ENCODE results near the gene TPCN1. TPM values are rescaled to one million over a fixed set of nuclear protein-coding genes. Genes with fewer than 3 reads are reported as not detected.

TPCN1 gene
- polyA plus RNA-seq, 1 experiment: 10.9 TPM

DNA sequence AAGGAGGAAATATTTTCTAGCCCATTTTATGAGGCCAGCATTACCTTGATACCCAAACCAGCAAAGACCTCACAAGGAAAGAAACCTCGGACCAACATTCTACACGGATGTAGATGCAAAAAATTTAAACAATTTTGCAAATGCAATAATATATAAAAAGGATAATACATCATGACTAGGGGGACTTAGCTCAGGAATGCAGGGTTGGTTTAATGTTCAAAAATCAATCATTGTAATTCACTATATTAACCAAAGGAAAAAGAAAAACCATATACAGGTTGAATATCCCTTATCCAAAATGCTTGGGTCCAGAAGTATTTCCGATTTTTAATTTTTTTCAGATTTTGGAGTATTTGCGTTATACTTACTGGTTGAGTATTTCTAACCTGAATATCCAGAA, 33.0 kb downstream of the TPCN1 start:
- H3K4me3 ChIP-seq (ENCODE audit: low read depth, low read length): no peak overlapping the region
- no peak for DNase-seq (ENCODE audit: low read depth, low spot score)
- no peak overlapping the region for H3K27ac ChIP-seq (ENCODE audit: low read depth, low read length)
- peaks cover 12% of the 10 kb centered on the region for H3K9me3 ChIP-seq (ENCODE audit: control insufficient read depth, insufficient read depth, low read length)
- POLR2A ChIA-PET: interaction anchor here (1.0 kb wide), 1 partner anchor 9 kb away, joined by 4 read pairs; no protein-coding TSS in a partner anchor
- CTCF ChIA-PET: interaction anchor here (0.6 kb wide), 1 partner anchor 81 kb away, joined by 6 read pairs; no protein-coding TSS in a partner anchor
- H3K27me3 ChIP-seq (ENCODE audit: control insufficient read depth, insufficient read depth, low read length): no peaks in the 10 kb centered on the region
- TF ChIP-seq, protein P1, sequence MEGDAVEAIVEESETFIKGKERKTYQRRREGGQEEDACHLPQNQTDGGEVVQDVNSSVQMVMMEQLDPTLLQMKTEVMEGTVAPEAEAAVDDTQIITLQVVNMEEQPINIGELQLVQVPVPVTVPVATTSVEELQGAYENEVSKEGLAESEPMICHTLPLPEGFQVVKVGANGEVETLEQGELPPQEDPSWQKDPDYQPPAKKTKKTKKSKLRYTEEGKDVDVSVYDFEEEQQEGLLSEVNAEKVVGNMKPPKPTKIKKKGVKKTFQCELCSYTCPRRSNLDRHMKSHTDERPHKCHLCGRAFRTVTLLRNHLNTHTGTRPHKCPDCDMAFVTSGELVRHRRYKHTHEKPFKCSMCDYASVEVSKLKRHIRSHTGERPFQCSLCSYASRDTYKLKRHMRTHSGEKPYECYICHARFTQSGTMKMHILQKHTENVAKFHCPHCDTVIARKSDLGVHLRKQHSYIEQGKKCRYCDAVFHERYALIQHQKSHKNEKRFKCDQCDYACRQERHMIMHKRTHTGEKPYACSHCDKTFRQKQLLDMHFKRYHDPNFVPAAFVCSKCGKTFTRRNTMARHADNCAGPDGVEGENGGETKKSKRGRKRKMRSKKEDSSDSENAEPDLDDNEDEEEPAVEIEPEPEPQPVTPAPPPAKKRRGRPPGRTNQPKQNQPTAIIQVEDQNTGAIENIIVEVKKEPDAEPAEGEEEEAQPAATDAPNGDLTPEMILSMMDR (IDR thresholded peaks at IDR 0.05; ENCODE audit: low read depth, low read length): no peak

DNA sequence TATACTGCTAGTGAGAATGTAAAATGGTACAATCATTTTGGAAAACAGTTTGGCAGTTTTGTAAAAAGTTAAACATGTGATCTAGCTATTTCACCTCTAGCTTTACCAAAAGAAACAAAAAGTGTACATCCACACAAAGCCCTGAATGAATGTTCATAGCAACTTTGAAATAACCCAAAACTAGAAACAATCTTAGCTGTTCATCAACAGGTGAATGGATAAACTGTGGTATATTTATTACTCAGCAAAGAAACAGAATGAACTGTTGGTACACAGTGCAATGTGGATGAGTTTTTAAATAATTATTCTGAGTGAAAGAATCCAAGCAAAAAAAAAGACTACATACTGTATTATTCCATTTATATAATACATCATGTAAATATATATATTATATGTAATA, 36.3 kb downstream of the TPCN1 start:
- POLR2A ChIA-PET: no interaction called here
- TF ChIP-seq, protein P1 (IDR thresholded peaks at IDR 0.05; ENCODE audit: low read depth, low read length): no peak
- Histone ChIP-seq H3K4me3 (ENCODE audit: low read depth, low read length) (no peak overlapping the region), H3K27ac (ENCODE audit: low read depth, low read length) (no peak overlapping the region), H3K27me3 (ENCODE audit: control insufficient read depth, insufficient read depth, low read length) (no peaks in the 10 kb centered on the region), H3K9me3 (ENCODE audit: control insufficient read depth, insufficient read depth, low read length) (peaks cover 7% of the 10 kb centered on the region)
- DNase-seq (ENCODE audit: low read depth, low spot score): no peak
- CTCF ChIA-PET: interaction anchor here (1.1 to 1.2 kb wide), 2 partner anchors 60 to 168 kb away, joined by 3 to 4 read pairs; no protein-coding TSS in a partner anchor

DNA sequence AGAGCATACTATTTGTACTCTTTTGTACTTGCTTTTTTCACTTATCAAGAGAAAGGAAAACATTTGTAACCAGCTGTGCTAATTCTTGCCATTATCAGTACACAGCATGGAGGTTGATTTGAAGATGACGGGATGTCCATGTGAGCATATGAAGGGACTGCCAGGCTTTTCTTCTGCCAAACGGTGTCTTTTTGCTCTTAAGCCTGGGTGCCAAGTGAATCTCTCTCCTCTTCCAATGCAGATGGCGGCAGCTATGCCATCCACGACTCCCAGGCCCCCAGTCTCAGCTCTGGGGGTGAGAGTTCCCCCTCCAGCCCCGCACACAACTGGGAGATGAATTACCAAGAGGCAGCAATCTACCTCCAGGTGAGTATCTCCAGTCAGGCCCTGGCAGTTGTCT, 38.9 kb downstream of the TPCN1 start:
- CTCF ChIA-PET: no interaction called here

DNA sequence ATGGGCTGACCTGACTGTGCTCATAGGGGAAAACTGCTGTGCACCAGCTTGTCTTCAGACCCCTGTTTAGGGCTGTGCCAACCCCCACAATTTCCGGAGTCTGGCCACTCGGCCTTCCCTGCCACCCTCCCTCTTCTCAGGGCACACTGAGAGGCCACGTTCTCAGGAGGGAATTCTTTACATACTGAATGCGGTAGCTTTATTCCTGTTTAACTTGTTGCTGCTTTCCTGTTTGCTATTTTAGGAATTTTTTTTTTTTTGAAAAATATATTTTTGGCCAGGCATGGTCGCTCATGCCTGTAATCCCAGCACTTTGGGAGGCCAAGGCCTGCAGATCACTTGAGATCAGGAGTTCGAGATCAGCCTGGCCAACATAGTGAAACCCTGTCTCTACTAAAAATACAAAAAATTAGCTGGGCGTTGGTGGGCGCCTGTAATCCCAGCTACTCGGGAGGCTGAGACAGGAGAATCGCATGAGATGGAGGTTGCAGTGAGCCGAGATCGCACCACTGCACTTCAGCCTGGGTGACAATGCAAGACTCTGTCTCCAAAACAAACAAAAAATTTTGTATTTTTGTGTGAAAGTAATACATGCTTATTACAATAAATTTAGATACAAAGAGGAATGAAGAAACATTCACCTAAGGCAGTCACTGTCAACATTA, 39.5 kb downstream of the TPCN1 start:
- no peak for DNase-seq (ENCODE audit: low read depth, low spot score)
- Histone ChIP-seq H3K4me3 (ENCODE audit: low read depth, low read length) (no peak overlapping the region), H3K27me3 (ENCODE audit: control insufficient read depth, insufficient read depth, low read length) (no peaks in the 10 kb centered on the region), H3K27ac (ENCODE audit: low read depth, low read length) (no peak overlapping the region), H3K9me3 (ENCODE audit: control insufficient read depth, insufficient read depth, low read length) (no peaks in the 10 kb centered on the region)
- CTCF ChIA-PET: no interaction called here
- POLR2A ChIA-PET: no interaction called here
- TF ChIP-seq, protein P1 (IDR thresholded peaks at IDR 0.05; ENCODE audit: low read depth, low read length): no peak

More for the DNA sequence above, 38.9 kb downstream of the TPCN1 start:
- no peak overlapping the region for H3K27ac ChIP-seq (ENCODE audit: low read depth, low read length)
- no peak for DNase-seq (ENCODE audit: low read depth, low spot score)
- POLR2A ChIA-PET: interaction anchor here (0.6 kb wide), 1 partner anchor 98 kb away, joined by 5 read pairs; no protein-coding TSS in a partner anchor
- no peaks in the 10 kb centered on the region for H3K9me3 ChIP-seq (ENCODE audit: control insufficient read depth, insufficient read depth, low read length)
- H3K4me3 ChIP-seq (ENCODE audit: low read depth, low read length): no peak overlapping the region
- TF ChIP-seq, protein P1 (IDR thresholded peaks at IDR 0.05; ENCODE audit: low read depth, low read length): no peak
- no peaks in the 10 kb centered on the region for H3K27me3 ChIP-seq (ENCODE audit: control insufficient read depth, insufficient read depth, low read length)

DNA sequence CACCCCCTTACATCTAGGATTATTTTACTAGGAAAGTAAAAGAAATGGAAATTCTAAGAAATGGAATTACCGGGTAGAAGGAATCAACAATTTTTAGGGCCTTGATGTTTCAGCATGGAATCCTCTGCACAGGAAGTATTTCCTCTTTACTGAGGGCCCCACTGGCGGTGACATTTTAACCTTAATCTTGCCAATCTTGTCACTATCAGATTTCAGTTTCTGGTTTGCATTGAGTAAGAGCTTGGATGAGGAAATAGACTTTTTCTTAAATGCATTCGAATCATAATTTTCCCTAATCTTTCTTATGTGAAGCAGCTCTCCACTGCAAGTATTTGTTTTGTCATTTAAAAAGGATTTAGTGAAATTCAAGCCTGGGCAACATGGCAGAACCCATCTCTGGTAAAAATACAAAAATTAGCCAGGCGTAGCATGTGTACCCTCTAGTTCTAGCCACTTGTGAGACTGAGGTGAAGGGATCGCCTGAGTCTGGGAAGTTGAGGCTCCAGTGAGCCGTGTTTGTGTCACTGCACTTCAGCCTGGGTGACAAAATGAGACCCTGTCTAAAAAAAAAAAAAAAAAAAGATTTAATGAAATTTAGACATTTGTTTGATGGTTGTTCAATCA, 40.7 kb downstream of the TPCN1 start:
- no peak for DNase-seq (ENCODE audit: low read depth, low spot score)
- TF ChIP-seq, protein P1 (IDR thresholded peaks at IDR 0.05; ENCODE audit: low read depth, low read length): no peak
- no peaks in the 10 kb centered on the region for H3K27me3 ChIP-seq (ENCODE audit: control insufficient read depth, insufficient read depth, low read length)
- no peak overlapping the region for H3K4me3 ChIP-seq (ENCODE audit: low read depth, low read length)
- H3K9me3 ChIP-seq (ENCODE audit: control insufficient read depth, insufficient read depth, low read length): no peaks in the 10 kb centered on the region; the same call in 1 of the 2 replicates
- ChIA-PET POLR2A (no interaction called here), CTCF (no interaction called here)
- no peak overlapping the region for H3K27ac ChIP-seq (ENCODE audit: low read depth, low read length)

Measured in AG04450 (cell line).